ENCODE measurements around the gene GRM7.

DNA sequence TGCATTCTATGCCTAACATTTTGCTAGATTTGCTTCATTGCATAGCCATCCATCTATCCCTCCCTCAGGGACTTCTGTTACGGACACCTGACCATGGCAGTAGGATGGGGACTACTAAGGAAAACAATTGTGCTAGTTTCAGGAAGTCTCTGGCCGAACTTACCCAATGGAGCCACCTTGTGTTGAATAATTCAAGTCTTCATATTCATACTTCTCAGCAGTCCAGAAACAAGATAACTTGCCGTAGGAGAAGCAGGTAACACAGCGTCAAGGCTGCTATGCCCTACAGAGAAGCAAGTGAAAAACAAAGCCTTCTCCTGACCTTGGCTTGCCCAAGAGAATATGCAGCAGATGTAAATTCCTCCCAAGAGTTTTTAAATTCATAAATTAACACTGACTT lies 685.3 kb downstream of the GRM7 start:
- TF ChIP-seq EP300 (IDR thresholded peaks at IDR 0.05): no peak
- no peak for TF ChIP-seq POLR2A (IDR thresholded peaks at IDR 0.05)
- TF ChIP-seq, protein P1, sequence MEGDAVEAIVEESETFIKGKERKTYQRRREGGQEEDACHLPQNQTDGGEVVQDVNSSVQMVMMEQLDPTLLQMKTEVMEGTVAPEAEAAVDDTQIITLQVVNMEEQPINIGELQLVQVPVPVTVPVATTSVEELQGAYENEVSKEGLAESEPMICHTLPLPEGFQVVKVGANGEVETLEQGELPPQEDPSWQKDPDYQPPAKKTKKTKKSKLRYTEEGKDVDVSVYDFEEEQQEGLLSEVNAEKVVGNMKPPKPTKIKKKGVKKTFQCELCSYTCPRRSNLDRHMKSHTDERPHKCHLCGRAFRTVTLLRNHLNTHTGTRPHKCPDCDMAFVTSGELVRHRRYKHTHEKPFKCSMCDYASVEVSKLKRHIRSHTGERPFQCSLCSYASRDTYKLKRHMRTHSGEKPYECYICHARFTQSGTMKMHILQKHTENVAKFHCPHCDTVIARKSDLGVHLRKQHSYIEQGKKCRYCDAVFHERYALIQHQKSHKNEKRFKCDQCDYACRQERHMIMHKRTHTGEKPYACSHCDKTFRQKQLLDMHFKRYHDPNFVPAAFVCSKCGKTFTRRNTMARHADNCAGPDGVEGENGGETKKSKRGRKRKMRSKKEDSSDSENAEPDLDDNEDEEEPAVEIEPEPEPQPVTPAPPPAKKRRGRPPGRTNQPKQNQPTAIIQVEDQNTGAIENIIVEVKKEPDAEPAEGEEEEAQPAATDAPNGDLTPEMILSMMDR (IDR thresholded peaks at IDR 0.05): no peak
